Iris pigment epithelial cell (primary cell): Measurements from ENCODE around the gene EMP2.
"Not testable (repeated sequence)": the region's sequence is repeated elsewhere in the genome, so short reads cannot be mapped to it uniquely, and the experiment has no call there.

Source experiments
- DNase-seq: peaks from one replicate; pipeline ENCODE4 v3.0.0-alpha.2; 2011; ENCODE audit warnings: low read depth

EMP2 gene

DNA sequence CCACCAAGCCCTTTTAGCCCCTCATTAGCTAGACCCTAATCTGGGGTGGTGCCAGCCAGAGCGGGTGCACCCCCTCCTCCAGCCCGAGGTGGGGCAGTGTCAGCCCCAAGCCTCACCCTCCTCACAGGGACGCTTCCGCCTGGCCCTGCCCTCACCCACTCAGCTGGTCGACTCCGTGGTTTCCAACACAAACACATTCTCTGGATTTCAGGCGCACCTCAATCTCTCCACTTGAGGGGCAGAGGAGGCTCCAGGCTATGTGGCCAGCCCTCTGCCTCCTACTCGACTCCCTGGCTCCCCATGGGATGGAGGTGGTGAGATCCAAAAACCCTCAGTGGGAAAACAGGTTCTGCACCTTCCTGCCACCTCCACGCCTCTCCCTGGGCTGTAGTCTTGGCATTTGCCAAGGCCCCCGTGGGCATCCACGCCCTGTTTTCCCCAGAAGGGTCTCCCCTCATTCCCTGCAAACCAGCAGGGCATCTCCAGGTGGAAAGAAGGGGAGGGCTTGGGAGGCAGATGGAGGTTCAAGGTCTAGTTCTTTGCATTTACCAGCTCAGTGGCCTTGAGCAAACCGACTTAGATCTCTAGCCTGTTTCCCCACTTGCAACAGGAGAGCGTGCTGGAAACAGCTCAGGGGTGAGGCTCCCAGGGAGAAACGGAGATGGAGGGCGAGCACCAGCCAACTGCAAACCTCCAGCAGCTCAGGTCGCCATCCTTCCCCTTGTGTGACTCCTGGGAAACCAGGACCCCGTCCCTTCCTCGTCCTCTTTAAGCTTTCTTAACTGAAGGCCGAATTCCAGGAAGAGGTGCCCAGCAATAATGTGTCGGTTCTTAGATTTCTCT lies 1.7 kb downstream of the EMP2 start:
- no peak for DNase-seq

DNA sequence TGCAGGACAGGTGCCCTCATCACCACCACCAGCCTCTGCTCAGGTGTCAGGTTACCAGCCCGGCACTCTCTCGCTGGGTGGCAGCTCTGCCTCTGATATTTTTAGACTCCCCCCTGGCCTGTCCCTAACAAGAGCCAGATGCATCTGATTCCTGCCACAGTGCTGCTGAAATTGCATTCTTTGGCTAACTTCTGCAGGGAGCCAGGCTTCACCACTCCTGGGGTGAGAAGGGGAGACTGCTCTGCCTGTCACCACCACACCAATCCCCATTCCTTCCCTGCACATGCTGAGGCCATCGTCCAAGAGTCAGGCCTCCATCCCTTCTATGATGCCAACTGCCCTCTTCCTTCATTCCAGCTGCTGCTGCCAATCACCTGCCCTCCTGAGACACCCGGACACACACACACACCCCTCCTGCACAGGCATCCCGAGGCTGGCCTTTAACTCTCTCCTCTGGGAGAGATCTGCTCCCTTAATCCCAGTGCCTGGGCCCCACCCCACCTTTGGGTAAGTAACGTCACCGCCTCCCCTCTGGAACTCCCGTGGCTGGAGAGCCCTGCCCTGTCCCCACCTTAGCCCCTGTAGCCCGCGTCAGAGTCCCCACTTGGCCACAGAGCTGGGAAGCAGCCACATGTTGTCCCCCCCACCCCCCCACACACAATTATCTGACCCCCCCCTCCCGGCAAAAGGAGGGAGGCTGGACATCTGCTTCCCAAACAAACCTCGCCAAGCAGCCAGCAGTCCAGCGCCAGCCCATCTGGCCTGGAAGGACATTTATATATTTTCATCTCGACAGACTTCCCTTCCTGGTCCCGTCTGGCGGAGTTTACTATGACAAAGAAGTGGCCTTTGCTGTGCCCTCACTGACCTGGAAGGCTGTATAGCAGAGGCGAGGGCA lies 2.8 kb downstream of the EMP2 start:
- no peak for DNase-seq

DNA sequence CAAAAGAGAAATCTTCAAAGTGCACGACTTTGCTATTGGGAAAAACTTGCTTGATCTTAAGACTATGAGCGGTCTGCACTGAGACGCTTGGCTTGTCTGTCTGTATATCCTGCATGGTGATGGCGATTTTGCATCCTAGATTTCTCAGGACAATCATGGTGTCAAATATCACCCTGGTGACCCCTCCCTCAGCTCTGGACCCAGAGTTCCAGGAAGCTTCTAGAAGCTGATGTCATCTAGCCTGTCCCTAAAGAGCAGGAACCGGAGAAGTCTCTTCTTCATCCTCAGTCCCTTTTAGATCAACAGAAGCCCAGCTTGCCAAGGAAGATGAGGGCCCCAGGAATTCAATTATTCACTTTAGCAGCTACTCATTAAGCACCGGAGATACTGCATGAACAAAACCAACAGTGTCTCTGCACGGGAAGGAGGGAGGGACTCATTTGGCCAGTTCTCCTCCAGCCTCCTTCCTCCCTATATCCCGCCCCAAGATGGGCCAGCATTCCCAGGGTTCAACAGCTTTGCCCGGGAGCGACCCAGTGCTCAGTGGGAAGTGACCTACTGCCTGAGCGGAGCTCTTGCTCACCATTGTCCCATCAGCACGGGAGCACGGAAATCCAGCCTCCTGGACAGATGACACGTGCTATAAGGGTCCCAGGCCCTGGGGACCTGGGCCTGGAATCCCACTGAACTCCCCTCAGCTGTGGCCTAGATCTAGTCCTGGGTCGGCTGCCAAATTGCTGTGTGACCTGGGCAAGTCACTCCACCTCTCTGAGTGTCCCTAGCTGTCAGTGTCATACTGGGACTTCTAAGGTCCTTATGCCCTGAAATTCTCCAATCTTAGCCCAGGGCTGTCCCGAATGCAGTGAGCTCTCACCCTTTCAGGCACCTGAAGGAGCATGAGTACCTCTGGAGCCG lies 3.8 kb downstream of the EMP2 start:
- no peak for DNase-seq

DNA sequence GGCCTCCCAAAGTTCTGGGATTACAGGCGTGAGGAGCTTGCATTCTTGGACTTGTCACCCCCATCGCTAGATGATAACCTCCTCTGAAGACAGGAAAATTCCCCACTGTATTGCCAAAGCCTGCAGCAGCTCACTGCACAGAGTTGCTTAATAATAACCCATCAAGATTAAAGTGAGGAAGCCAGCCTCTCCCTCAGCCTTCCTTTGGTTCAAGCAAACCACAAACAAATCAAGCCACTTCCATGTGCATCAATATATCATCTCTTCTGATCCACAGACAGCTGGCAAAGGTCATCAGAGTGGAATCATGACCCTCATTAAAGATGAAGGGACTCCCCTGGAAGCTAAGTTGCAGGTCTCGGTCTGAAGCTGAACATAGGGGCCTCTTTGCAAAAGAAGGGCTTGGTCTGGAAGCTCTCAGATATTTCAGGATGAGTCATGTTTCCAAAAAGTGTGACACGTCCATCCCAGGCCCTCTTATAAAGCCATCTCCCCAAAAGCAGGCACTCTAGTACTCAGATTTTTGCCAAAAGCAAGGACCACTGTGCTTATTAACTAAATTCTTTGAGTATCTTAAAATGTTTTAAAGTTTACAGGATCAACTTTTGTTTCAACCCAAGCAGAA lies 4.8 kb downstream of the EMP2 start:
- peak; percentile 57 for DNase-seq

DNA sequence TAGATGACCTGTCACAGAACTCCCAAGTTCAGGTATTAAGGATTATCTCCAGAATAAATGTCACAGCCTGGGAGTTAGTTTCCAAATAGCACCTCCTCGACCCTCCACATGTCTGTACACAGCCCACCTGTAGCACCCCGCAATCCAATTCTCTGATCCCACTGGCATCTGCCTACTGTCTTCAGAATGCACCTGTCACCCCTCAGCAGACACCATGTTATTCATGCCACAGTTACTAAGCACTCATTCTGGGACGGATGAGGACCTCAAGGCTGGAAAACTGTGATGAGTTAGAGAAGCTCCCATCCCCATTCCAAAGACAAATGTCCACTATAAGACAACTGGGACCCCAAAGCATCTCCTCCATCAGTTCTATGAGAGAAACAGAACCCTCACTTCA lies 7.8 kb downstream of the EMP2 start:
- DNase-seq, result no peak

DNA sequence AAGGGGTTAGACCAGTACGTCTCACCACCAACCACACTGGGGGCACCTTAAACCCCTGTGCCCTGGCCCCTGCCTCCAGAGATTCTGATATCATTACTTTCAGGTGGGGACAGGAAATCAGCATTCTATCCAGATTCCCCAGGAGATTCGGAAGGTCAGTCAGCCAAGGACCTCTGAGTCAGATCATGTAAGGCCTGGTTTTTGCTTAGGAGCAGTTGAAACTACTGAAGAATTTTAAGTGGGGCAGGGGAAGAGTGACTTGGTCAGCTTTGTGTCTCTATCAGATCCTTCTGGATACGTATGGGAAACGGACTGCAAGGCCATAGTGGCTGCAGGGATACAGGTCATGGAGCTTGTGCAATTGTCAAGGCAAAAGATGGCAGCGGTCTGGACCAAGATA lies 9.0 kb downstream of the EMP2 start:
- no peak for DNase-seq

DNA sequence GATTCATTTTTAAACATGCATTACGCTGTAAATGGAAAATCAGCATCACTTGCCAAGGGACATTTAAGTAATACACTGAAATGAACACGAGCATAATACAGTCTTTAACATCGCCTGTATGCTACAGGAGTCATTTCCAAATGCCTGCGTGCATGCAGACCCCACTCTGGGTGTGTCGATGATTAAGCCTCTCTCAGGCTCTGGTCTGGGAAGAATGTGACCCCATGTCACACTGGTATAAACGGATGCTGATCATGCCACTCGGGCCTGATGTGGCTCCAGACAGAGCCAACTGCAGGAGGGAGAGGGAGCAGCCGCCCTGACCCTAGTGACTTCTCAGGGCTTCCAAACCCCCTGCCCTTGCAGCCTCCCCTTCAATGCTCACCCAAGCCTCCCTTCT lies 10.8 kb downstream of the EMP2 start:
- no peak for DNase-seq

DNA sequence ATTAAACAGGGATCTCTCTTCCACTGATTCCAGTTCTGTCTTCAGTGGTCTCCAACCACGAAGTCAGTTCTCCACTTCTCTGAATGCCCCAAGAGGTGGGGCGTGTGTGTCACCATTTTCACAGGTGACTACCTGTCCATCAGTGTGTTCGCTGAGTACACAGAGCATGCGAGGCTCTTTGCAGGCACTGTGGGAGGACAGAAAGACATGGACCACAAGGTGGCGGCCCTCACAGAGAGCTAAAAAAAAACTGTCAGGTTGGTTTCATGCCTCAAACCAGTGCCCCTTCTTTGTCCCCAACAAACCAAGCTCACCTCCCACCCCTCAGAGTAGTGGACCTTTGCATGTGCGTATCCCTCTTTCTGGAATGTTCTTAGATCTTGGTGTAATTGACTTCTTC lies 13.8 kb downstream of the EMP2 start:
- no peak for DNase-seq

DNA sequence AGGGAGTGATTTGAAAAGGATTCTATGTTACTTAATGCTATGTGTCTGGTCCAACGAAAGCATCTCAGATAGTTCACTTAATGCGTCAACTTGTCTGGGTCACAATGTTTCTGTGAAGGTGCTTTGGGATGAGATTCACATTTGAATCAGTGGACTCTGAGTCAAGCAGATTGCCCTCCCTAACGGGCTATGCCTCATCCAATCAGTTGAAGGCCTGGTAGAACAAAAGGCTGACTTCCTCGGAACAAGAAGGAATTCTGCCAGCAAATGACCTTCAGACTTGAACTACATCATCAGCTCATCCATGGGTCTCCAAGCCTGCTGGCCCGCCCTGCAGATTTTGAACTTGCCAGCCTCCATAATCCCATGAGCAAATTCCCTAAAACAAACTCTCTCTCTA lies 15.2 kb downstream of the EMP2 start:
- DNase-seq, result no peak

DNA sequence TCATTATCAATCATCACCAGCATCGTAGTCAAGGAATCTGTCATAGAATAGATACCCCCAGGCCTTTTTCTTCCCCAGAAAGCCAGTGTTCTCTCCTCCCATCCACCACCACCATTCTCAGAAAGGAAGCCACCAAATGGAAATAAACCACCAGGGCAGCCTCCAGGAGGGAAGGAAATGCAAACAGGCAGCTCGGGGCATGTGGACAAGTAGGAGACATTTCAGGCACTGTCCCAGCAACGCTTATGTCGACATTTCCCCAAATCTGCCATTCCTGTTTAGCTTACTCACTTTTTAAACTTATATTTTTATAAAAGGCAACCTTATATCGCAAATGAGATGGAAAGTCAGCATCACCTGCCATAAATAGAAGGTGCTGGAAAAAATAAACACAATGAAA lies 15.8 kb downstream of the EMP2 start:
- no peak for DNase-seq

DNA sequence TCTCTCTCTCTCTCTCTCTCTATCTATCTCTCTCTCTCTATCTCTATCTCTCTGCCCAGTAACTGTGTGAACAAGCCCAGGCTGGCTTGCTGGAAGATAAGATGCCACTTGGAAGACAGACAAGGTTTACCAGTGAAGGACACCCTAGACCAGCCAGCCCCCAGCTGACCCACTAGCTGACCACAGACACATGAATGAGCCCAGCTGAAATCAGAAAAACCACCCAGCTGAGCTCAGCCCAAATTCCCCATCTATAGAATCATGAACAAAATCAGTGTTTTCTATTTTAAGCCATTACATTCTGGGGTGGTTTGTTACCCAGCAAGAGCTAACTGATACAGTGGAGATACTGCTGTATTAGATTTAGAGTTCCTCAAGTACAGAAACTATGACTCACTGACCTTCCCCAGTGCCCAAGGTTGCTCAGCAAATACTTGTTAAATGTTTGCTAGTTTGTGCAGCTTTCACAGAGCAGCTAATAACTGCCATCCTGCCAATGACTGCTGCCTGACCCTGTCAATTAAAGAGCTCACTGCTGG lies 18.0 kb downstream of the EMP2 start:
- DNase-seq, result no peak

DNA sequence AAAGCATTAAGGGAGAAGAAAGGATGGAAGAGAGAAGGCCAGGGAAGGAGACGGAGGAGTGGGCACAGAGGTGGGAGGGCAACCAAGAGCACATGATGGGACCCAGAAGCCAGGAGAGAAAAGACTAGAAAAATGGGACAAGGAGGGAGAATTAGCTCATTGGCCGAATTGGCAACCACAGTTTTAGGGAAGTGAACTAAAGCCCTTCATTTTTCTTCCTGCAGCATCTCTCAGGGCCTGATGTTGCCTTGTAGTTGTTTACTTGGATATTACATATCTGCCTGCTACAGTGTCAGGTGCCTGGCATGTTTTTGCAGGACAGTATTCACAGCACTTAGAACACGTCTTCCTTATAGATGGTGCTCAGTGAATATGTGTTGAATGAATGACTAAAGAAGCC lies 19.0 kb downstream of the EMP2 start:
- no peak for DNase-seq

DNA sequence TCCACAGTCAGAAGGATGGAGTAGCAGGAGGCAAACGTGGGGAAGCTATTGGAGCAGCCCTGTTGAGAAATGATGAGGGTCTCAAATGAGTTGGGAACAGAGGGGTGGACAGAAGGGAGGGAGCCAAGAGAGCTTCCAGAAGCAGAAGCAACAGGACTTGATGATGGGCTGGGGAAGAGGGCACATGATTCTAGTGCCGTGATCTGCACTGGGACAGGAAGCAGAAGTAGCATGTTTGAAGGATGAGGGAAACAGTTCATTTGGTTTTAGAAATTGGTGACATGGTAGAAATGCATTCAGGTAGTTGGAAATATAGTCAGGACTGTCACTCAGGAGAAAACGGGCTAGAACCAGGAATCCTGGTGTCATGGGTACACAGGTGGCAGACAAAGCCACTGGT lies 19.4 kb downstream of the EMP2 start:
- no peak for DNase-seq

DNA sequence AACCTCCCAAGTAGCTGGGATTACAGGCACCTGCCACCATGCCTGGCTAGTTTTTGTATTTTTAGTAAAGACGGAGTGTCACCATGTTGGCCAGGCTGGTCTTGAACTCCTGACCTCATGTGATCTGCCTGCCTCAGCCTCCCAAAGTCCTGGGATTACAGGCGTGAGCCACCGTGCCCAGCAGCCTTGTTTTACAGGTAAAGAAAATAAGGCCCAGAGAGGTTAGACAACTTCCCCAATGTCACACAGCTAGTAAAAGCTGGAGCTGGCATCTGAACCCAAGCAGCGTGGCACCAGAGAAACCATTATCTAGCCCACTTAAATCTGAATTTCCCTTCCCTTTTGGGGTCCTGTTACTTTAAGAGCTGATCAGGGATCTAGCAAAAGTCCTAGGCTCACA lies 20.6 kb downstream of the EMP2 start:
- not testable (repeated sequence) for DNase-seq

DNA sequence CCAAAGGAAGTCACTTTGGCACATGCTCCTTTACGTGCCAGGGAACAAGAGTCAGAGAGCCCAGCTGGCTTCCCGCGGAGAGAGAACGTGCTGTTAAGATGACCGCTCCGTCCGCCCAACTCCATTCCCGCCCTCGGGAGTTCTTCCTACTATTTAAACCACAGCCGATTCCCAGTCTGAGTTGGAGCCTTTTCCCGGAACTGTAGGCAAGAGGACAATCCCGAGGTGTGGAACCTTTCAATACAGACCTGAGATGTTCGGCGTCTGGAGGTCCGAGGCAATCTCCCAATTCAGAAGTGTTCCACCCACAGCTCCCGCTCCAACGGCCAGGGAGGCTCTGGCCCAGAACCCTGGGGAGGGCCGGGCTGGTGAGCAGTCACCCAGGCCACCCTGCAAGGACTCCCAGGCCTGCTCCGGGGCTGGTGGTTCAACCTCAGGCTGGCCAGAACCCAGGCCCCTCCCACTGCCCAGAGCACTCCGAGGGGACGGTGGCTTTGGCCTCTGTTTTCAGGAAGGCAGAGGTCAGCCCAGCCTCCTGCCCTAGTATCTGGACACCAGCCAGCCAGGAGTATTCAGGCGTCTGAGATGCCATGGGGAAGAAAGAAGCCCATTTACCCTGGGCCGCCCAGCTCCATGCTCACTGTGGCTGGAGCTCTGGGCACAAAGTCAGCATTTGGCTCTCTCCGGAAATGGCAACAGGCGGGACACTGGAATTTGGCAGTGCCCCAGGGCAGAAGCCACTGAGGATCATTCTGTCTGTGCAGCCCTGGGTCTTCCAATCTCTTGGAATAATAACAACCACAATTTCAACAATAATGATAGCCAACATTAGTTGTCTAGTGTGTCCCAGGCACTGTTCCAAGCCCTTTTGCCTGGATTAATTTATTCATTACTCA lies 21.4 kb downstream of the EMP2 start:
- no peak for DNase-seq

DNA sequence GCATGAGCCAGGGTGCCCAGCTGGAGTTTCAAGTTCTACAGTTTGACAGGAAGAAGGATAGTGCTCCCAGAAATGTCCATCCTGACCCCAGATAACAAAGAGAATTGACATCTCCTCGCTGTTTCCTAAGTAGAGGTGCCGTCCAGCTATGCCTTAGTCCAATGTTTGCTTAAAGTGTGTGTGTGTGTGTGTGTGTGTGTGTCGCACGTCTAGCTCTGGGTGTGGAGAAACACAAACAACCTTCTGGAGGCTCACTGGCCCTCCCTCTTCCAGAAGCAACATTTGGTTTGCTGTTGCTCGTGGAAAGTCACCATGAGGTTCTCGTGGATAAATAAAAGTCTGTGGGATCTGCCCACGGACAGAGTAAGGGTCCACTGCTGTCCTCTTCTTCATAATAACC lies 22.1 kb downstream of the EMP2 start:
- no peak for DNase-seq

DNA sequence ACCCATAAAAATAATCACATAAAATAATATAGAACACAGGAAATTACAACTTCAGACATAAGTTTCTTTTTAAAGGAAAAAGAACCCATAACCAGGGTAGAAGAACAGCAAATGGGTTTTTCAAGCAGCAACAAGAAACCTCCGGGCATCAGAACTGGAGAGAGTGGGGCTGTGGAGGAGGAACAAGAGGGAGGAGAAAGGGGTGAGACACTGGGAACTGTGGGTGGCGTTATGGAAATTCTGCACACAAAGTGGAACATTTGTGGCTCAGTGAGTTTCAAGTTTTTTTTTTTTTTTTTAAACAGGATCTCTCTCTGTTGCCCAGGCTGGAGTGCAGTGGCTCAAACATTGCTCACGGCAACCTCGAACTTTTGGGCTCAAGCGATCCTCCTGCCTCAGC lies 22.6 kb downstream of the EMP2 start:
- DNase-seq, result no peak

DNA sequence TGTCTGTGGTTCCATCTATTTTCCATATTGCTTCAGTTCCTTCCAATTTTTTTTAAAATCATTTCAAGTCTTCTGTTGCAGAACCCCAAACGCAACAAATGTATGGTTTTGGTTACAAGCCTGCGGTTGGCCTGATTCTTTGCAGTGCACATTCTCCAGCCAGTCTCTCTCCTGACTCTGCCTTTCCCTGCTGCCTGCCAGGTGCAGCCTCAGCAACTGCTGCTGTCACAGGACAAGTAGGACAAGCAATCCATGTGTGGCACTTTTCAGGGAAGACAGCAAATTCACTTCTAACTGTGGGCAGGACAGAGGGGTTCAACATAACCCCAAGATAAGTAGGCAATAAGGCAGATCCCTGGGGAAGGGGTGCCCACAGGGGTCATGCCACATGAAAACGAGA lies 24.2 kb downstream of the EMP2 start:
- no peak for DNase-seq

DNA sequence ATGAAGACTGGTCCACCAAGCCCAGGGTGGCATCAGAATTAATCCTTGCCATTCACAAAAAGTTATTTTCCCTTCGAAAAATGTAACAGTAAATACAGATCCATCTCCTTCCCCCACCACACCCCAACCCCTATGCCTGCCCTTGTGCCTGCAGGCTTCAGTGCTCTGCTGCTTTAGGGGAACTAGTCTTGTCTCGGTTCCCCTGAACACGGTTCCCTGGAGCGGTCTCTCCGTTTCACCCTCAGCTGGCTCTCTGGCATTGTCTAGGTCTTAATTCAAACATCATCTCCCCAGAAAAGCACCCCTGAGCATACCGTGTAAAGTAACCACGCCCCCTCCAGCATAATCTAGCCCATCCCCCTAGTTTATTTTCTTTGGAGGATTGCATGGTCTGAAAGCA lies 25.8 kb downstream of the EMP2 start:
- DNase-seq, result no peak

DNA sequence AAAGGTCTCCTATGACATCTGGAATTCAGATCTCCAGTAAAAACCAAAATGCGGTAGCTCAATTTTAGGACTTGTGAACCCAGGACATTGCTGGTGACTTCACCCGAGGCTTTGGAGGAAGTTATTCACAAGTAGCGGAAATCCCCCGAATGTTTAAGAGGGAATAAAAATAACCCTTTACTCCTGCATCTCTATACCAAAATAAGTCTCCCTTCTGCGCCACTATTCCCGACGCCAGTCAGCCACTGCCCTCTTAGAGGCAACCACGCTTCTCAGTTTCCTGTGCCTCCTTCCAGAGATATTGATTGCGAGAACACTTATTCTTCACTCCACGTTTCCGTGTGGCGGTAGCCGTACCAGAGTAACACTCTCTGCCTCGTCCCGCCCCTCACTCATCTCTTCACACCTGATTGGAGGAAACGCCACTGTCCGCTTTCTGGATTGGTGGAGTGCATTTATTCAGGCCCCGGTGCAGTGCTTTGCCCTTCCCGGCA lies 27.4 kb downstream of the EMP2 start:
- DNase-seq, result no peak
